Transverse colon (tissue), 4 donors: ENCODE data around the gene JAKMIP2. TPM values are rescaled to one million over a fixed set of nuclear protein-coding genes. Genes with fewer than 3 reads are reported as not detected.
A peak's percentile ranks its signal among the peaks of the same experiment; 100 is the strongest.

Experiments used
- DNase-seq: peaks from one replicate; pipeline ENCODE4 v3.0.0-alpha.2; 2019
- H3K27ac ChIP-seq, 4 donors: fragments of 200-600 bp; sonication (generic); 2 replicates each; pipeline ENCODE4 v1.5.1; 2016 to 2018; ENCODE audit warnings: inconsistent platforms in 4 of 4
- H3K27me3 ChIP-seq: fragments of 200-600 bp; sonication (generic); 2 replicates; pipeline ENCODE4 v1.5.1; 2017; ENCODE audit warnings: inconsistent platforms
- H3K36me3 ChIP-seq, 4 donors: fragments of 200-600 bp; sonication (generic); 2 replicates each; pipeline ENCODE4 v1.5.1; 2017 to 2019; ENCODE audit warnings: inconsistent platforms in 4 of 4
- H3K4me1 ChIP-seq, 4 donors: fragments of 200-600 bp; sonication (generic); 2 replicates each; pipeline ENCODE4 v1.5.1; 2017 to 2020; ENCODE audit warnings: inconsistent platforms in 4 of 4
- H3K4me3 ChIP-seq, 4 donors: fragments of 200-600 bp; sonication (generic); 1 replicate in 1 of 4; 2 replicates in 3 of 4; pipeline versions ENCODE4 v1.5.1 to v1.6.1; 2017 to 2019; ENCODE audit warnings: inconsistent platforms in 4 of 4
- H3K9me3 ChIP-seq, 2 donors: fragments of 200-600 bp; sonication (generic); 2 replicates each; pipeline ENCODE4 v1.5.1; 2017 to 2019; ENCODE audit warnings: inconsistent platforms in 2 of 2
- EP300 ChIP-seq: sonication (generic); formaldehyde crosslinking; IDR thresholded peaks from one replicate; pipeline ENCODE4 v1.6.1; 2017; ENCODE audit warnings: antibody characterized with exemption, low read depth
- POLR2A ChIP-seq: fragments of 450-650 bp; IDR thresholded peaks from one replicate; pipeline ENCODE4 v1.6.1; 2016; ENCODE audit warnings: antibody characterized with exemption, mild to moderate bottlenecking, moderate library complexity
- POLR2AphosphoS5 ChIP-seq, 3 donors: sonication (generic); formaldehyde crosslinking; IDR thresholded peaks; one replicate each; pipeline ENCODE4 v1.6.1; 2016; ENCODE audit warnings: antibody characterized with exemption in 3 of 3
- WGBS, 2 donors: methylation state at CpG; one replicate each; pipeline ENCODE4 v1.1.5; 2018; ENCODE audit warnings: low coverage in 1 of 2; 5-methylcytosine and 5-hydroxymethylcytosine counted together
- in situ Hi-C, 4 donors: fragments of 200-750 bp; cut with MboI; loops; one replicate each; pipeline versions ENCODE4 v1.15.0 to v1.15.1; 2017; ENCODE audit warnings: low sequenced_read_pairs in 3 of 4, low pct_ligation_motif_present in 1 of 4, low pct_unique_long_range_greater_than_20kb in 1 of 4
- intact Hi-C: fragments of 100-400 bp; cut with DNase I; formaldehyde crosslinking; loops from one replicate; pipeline ENCODE4 v1.15.1; 2023; ENCODE audit warnings: low total_unique reads
- total RNA-seq, 4 donors: library from RNA; depleted of rRNA; stranded (reverse); fragments of >200 nt; gene quantifications; one replicate each; pipeline ENCODE4 v1.1.0, GENCODE V29; 2016
- TF ChIP-seq, protein P1 (sequence below), 5 experiments: fragments of 200-600 bp in 3 of 5; fragments of 450-650 bp in 2 of 5; sonication (generic) in 3 of 5; IDR thresholded peaks; 1 replicate in 2 of 5; 2 replicates in 3 of 5; pipeline ENCODE4 v1.5.1; 2016 to 2017; ENCODE audit warnings: antibody characterized with exemption in 5 of 5, inconsistent platforms in 3 of 5, mild to moderate bottlenecking in 2 of 5, moderate library complexity in 1 of 5

Gene JAKMIP2
- total RNA-seq, 4 donors from 2014 or later: 0.37 to 0.79 (median 0.40) TPM

DNA sequence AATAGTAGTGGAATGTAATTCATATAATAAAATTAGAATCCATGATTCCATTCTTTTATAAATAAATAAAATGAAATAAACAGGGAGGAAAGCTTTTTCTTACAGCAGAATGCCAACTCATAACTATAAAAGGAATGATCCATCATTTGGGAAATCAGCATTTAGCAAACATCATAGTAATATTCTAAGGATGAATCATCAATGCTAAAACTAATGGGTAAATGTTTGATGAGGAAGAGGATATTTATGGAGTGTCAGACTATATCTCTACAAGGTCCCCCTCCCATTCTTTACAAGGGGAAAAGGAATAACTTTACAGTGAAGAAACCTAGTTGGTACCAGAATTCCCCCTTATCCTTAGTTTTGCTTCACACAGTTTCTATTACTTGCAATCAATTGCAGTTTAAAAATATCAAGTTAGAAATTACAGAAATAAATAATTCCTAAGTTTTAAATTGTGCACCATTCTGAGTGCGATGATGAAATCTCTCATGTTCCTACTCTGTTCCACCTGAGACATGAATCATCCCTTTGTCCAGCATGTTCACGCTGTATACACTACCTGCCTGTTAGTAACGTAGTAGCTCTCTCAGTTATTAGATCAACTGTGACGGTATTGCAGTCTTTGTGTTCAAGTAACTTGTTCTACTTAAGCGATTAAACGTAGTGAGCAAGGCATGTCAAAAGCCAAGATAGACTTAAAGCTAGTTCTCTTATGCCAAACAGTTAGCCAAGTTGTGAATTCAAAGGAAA lies 14.2 kb upstream of the JAKMIP2 start:
- H3K36me3 ChIP-seq: no peaks in the 10 kb centered on the region
- in situ Hi-C loops: no loop called here
- WGBS, 2 donors: 76 to 77% methylated on average over 6 of the region's 6 CpGs
- H3K27ac ChIP-seq: no peak overlapping the region
- H3K27me3 ChIP-seq: no peaks in the 10 kb centered on the region
- TF ChIP-seq POLR2AphosphoS5 (IDR thresholded peaks at IDR 0.05): no peak
- no peak for TF ChIP-seq EP300
- TF ChIP-seq, protein P1, sequence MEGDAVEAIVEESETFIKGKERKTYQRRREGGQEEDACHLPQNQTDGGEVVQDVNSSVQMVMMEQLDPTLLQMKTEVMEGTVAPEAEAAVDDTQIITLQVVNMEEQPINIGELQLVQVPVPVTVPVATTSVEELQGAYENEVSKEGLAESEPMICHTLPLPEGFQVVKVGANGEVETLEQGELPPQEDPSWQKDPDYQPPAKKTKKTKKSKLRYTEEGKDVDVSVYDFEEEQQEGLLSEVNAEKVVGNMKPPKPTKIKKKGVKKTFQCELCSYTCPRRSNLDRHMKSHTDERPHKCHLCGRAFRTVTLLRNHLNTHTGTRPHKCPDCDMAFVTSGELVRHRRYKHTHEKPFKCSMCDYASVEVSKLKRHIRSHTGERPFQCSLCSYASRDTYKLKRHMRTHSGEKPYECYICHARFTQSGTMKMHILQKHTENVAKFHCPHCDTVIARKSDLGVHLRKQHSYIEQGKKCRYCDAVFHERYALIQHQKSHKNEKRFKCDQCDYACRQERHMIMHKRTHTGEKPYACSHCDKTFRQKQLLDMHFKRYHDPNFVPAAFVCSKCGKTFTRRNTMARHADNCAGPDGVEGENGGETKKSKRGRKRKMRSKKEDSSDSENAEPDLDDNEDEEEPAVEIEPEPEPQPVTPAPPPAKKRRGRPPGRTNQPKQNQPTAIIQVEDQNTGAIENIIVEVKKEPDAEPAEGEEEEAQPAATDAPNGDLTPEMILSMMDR (IDR thresholded peaks at IDR 0.05): no peak
- no peak for TF ChIP-seq POLR2A
- no peaks in the 10 kb centered on the region for H3K4me1 ChIP-seq
- H3K9me3 ChIP-seq: no peaks in the 10 kb centered on the region
- no peak for DNase-seq
- no peak overlapping the region for H3K4me3 ChIP-seq
- intact Hi-C loops: no loop called here

DNA sequence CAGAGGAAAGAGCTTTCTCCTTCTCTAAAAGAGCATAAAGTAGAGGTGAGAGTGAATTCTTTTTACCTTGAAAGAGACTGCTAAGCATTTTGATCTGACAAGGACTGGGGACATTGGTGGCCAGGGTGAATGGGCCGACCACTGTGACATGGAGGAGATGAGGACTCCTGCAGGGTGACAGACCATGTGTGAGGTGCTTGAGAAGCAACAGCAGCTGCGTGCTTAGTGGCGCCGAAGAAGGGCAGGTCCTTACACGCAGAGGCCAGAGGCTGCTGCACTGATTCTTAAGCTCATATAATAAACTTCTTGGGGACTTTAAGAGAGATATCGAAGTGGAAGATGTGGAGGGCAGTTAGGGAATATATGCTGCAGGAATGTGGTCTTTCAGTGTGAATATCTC lies 8.7 kb upstream of the JAKMIP2 start:
- intact Hi-C loops: no loop called here
- no peaks in the 10 kb centered on the region for H3K4me1 ChIP-seq
- DNase-seq: no peak
- H3K4me3 ChIP-seq: no peak overlapping the region
- no peaks in the 10 kb centered on the region for H3K9me3 ChIP-seq
- H3K27ac ChIP-seq: no peak overlapping the region
- TF ChIP-seq, protein P1 (IDR thresholded peaks at IDR 0.05): no peak
- TF ChIP-seq POLR2A: no peak
- no peak for TF ChIP-seq POLR2AphosphoS5 (IDR thresholded peaks at IDR 0.05)
- no peak for TF ChIP-seq EP300
- in situ Hi-C loops: no loop called here
- no peaks in the 10 kb centered on the region for H3K36me3 ChIP-seq
- H3K27me3 ChIP-seq: no peaks in the 10 kb centered on the region
- WGBS, 2 donors: 90 to 93% methylated on average over 3 to 6 of the region's 6 CpGs

DNA sequence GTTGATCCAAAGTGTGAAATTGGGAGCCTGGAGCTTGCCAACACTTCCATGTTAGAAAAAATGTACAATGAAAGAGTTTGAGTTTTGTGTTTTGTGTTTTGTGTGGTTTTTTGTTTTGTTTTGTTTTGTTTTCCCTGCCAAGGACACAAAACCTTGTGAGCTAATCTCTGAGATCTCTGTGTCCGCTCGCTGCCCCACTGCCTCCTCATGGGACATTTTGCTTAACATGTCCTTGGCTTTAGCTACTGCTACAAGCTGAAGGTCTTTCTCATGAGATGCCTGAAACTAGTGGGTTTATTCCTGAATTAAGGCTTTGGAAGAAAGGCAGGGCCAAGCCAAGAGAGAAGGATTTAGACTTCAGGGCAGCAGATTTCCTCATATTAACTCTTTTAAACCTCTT lies 7.3 kb upstream of the JAKMIP2 start:
- no peaks in the 10 kb centered on the region for H3K36me3 ChIP-seq
- H3K9me3 ChIP-seq: no peaks in the 10 kb centered on the region
- intact Hi-C loops: no loop called here
- WGBS, 2 donors: 83 to 98% methylated on average over 2 of the region's 2 CpGs
- in situ Hi-C loops: no loop called here
- H3K4me1 ChIP-seq: no peaks in the 10 kb centered on the region
- no peak overlapping the region for H3K27ac ChIP-seq
- DNase-seq: no peak
- no peak overlapping the region for H3K4me3 ChIP-seq
- TF ChIP-seq POLR2A (no peak), EP300 (no peak)
- H3K27me3 ChIP-seq: no peaks in the 10 kb centered on the region

DNA sequence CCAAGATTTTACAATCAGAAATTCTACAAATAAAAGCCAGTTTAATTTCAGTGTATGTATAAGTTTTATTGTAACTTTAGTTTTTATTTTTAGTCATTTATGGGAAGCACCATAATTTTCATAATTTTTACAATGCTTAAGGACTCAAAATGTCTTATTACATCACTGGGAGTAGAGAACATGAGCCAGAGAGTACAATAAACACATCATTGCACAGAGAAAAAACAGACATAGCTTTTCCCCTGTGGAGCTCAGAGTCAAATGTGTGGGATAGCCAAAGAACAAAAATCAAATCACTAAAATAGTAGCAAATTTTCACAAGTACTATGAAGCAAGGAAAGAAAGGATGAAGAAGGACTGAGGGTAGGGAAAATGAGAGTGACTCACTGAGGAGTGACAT lies 5.5 kb upstream of the JAKMIP2 start:
- Histone ChIP-seq H3K36me3 (no peaks in the 10 kb centered on the region), H3K27me3 (no peaks in the 10 kb centered on the region), H3K4me1 (no peaks in the 10 kb centered on the region), H3K9me3 (no peaks in the 10 kb centered on the region), H3K27ac (peak overlapping the region in 2 of 4 donors; percentile 39 to 64), H3K4me3 (no peak overlapping the region)
- in situ Hi-C loops (no loop called here), intact Hi-C loops (no loop called here)
- DNase-seq: no peak
- TF ChIP-seq EP300 (no peak), POLR2AphosphoS5 (IDR thresholded peaks at IDR 0.05) (peak in 2 of 3 donors; percentile 56 to 58)
- TF ChIP-seq, protein P1 (IDR thresholded peaks at IDR 0.05): no peak

DNA sequence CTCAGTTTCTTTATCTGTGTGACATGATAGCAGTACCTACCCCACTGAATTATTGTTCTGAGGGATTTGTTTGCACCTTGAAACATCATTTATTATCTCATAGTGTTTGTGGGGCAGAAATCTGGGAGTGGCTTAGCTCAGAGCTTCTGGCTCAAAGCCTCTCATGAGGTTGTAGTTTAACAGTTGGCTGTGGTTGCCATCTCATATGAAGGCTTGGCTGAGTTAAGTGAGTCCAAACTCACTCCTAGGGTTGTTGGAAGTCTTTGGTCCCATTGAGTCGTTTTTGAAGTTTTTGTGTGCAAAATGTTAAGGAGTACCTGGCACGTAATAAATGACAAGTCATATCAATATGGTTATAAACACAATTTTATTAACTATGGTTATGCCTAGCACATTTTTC lies 3.6 kb upstream of the JAKMIP2 start:
- Histone ChIP-seq H3K9me3 (no peaks in the 10 kb centered on the region), H3K27me3 (no peaks in the 10 kb centered on the region), H3K27ac (no peak overlapping the region), H3K4me1 (peaks cover 0 to 8% (median 3%) of the 10 kb centered on the region in 4 donors), H3K4me3 (no peak overlapping the region), H3K36me3 (no peaks in the 10 kb centered on the region)
- intact Hi-C loops: no loop called here
- in situ Hi-C loops: no loop called here
- TF ChIP-seq EP300 (no peak), POLR2A (no peak), POLR2AphosphoS5 (IDR thresholded peaks at IDR 0.05) (no peak)
- TF ChIP-seq, protein P1 (IDR thresholded peaks at IDR 0.05): no peak
- 71 to 76% methylated on average over 2 of the region's 2 CpGs for WGBS, 2 donors
- no peak for DNase-seq
